Measurements from ENCODE around the gene SIL1. TPM values are rescaled to one million over a fixed set of nuclear protein-coding genes. Genes with fewer than 3 reads are reported as not detected.

The SIL1 gene
- total RNA-seq, 4 donors from 2014 or later = 17.4 to 122 (median 58.3) TPM

GRCh38 chr5:138951091-138951985 is 246.8 kb downstream of the SIL1 start:
- no peaks in the 10 kb centered on the region for H3K9me3 ChIP-seq
- no peak overlapping the region for H3K27ac ChIP-seq
- peaks cover 10 to 24% of the 10 kb centered on the region in 2 donors for H3K4me1 ChIP-seq
- no peak for TF ChIP-seq POLR2A (IDR thresholded peaks at IDR 0.05)
- no peak for TF ChIP-seq CTCF (IDR thresholded peaks at IDR 0.05)
- intact Hi-C loops (cut with DNase I; ENCODE audit: low total_unique reads) = no loop called here
- no peak overlapping the region for H3K4me3 ChIP-seq
- no peaks in the 10 kb centered on the region for H3K36me3 ChIP-seq
- no peak for DNase-seq
- H3K27me3 ChIP-seq = no peaks in the 10 kb centered on the region

GRCh38 chr5:138950421-138951031 is 247.6 kb downstream of the SIL1 start:
- Histone ChIP-seq H3K27ac (no peak overlapping the region), H3K27me3 (no peaks in the 10 kb centered on the region), H3K36me3 (no peaks in the 10 kb centered on the region), H3K4me1 (peaks cover 10 to 24% of the 10 kb centered on the region in 2 donors), H3K4me3 (no peak overlapping the region), H3K9me3 (no peaks in the 10 kb centered on the region)
- TF ChIP-seq CTCF (IDR thresholded peaks at IDR 0.05) = no peak
- no peak for TF ChIP-seq POLR2A (IDR thresholded peaks at IDR 0.05)
- DNase-seq = no peak
- intact Hi-C loops (cut with DNase I; ENCODE audit: low total_unique reads) = no loop called here

GRCh38 chr5:138949988-138950387 is 248.2 kb downstream of the SIL1 start:
- Histone ChIP-seq H3K27me3 (no peaks in the 10 kb centered on the region), H3K9me3 (no peaks in the 10 kb centered on the region), H3K4me1 (peaks cover 10 to 24% of the 10 kb centered on the region in 2 donors), H3K36me3 (no peaks in the 10 kb centered on the region), H3K27ac (no peak overlapping the region), H3K4me3 (no peak overlapping the region)
- intact Hi-C loops (cut with DNase I; ENCODE audit: low total_unique reads) = no loop called here
- TF ChIP-seq CTCF (IDR thresholded peaks at IDR 0.05) = no peak
- TF ChIP-seq POLR2A (IDR thresholded peaks at IDR 0.05) = no peak
- DNase-seq = no peak

- H3K36me3 ChIP-seq = no peaks in the 10 kb centered on the region
- H3K4me3 ChIP-seq = no peak overlapping the region
- no peak overlapping the region for H3K27ac ChIP-seq
- peaks cover 10 to 18% of the 10 kb centered on the region in 2 donors for H3K4me1 ChIP-seq
- no peaks in the 10 kb centered on the region for H3K9me3 ChIP-seq
- intact Hi-C loops (cut with DNase I; ENCODE audit: low total_unique reads) = no loop called here
- no peak for TF ChIP-seq POLR2A (IDR thresholded peaks at IDR 0.05)
- TF ChIP-seq CTCF (IDR thresholded peaks at IDR 0.05) = no peak
- no peak for DNase-seq
- H3K27me3 ChIP-seq = no peaks in the 10 kb centered on the region
Observed at GRCh38 chr5:138949223-138949574, 249.0 kb downstream of the SIL1 start.

All from uterus (tissue), 4 donors.